Measurements from ENCODE around the gene GIGYF2.
A peak's percentile ranks its signal among the peaks of the same experiment; 100 is the strongest.

The GIGYF2 gene

GRCh38 chr2:232789082-232789481, 92.0 kb downstream of the GIGYF2 start (continued):
- TF ChIP-seq PRDM6 (tag by site-specific recombination; IDR thresholded peaks at IDR 0.05), result peak; percentile 33; the same call in 1 of the 2 replicates
- no peak for TF ChIP-seq ZNF169 (tag by site-specific recombination; IDR thresholded peaks at IDR 0.05)
- TF ChIP-seq IKZF3 (tag by site-specific recombination; IDR thresholded peaks at IDR 0.05), result no peak
- no peak for TF ChIP-seq ZNF561 (tag by site-specific recombination; IDR thresholded peaks at IDR 0.05; ENCODE audit: borderline replicate concordance)
- no peak for TF ChIP-seq REST (tag by site-specific recombination; IDR thresholded peaks at IDR 0.05)

- no peaks in the 10 kb centered on the region for H3K9me3 ChIP-seq (ENCODE audit: control insufficient read depth, insufficient read depth, low read depth, low read length)
- peaks cover 16% of the 10 kb centered on the region; the same call in 1 of the 2 replicates for H3K4me1 ChIP-seq (ENCODE audit: control insufficient read depth, insufficient read depth, low read length)
- peaks cover 25 to 87% of the 10 kb centered on the region in 2 experiments for H3K36me3 ChIP-seq (ENCODE audit: control insufficient read depth in 2 of 2, insufficient read depth in 1 of 2, low read length in 2 of 2)
- TF ChIP-seq ZXDB (tag by site-specific recombination; IDR thresholded peaks at IDR 0.05) (no peak), ZNF701 (tag by site-specific recombination; IDR thresholded peaks at IDR 0.05) (no peak), ZNF354C (tag by site-specific recombination; IDR thresholded peaks at IDR 0.05; ENCODE audit: borderline replicate concordance, low read depth) (no peak), ZBTB49 (tag by site-specific recombination; IDR thresholded peaks at IDR 0.05; ENCODE audit: low read depth) (no peak), ZNF138 (tag by site-specific recombination; IDR thresholded peaks at IDR 0.05; ENCODE audit: borderline replicate concordance) (no peak), ZNF404 (tag by site-specific recombination; IDR thresholded peaks at IDR 0.05) (no peak), ZNF175 (tag by site-specific recombination; IDR thresholded peaks at IDR 0.05) (no peak), ZEB2 (tag by site-specific recombination; IDR thresholded peaks at IDR 0.05) (no peak), ZNF221 (tag by site-specific recombination; IDR thresholded peaks at IDR 0.05; ENCODE audit: borderline replicate concordance) (no peak), ZNF350 (tag by site-specific recombination; IDR thresholded peaks at IDR 0.05) (no peak), ZIC2 (tag by site-specific recombination; IDR thresholded peaks at IDR 0.05) (no peak), EGR2 (tag by site-specific recombination; IDR thresholded peaks at IDR 0.05; ENCODE audit: low read depth) (no peak), ZNF843 (tag by site-specific recombination; IDR thresholded peaks at IDR 0.05) (no peak), ZNF777 (tag by site-specific recombination; IDR thresholded peaks at IDR 0.05; ENCODE audit: borderline replicate concordance) (no peak)
- ChIA-PET POLR2A (no interaction called here), CTCF (interaction anchor here (0.5 kb wide), 1 partner anchor 179 kb away, joined by 4 read pairs; no protein-coding TSS in a partner anchor)
- no peak overlapping the region for H3K27ac ChIP-seq (ENCODE audit: extremely low read depth, low read depth, low read length)
- H3K4me3 ChIP-seq (ENCODE audit: low read depth, low read length), result no peak overlapping the region
These were observed 94.4 kb downstream of the GIGYF2 start for GRCh38 chr2:232791518-232791917.

All from HEK293 (cell line).